HEK293 (cell line): ENCODE measurements around the gene CADM1.

Experiments used
- CTCF ChIA-PET: fragments of 350-600 bp; formaldehyde crosslinking; extraction: SDS; loops from one replicate; lab custom pipeline; 2021; ENCODE audit warnings: antibody characterized with exemption; lab: Yijun Ruan, JAX
- POLR2A ChIA-PET: fragments of 300-600 bp; formaldehyde crosslinking; extraction: SDS; loops from one replicate; lab custom pipeline; 2020; ENCODE audit warnings: antibody characterized with exemption, inconsistent platforms; lab: Yijun Ruan, JAX
- H3K27ac ChIP-seq: fragments of 200-500 bp; sonication (Bioruptor generic); 2 replicates; pipeline ENCODE4 v1.5.1; 2014; ENCODE audit warnings: low read depth, low read length, control low read depth, inconsistent platforms; ENCODE audit errors: extremely low read depth
- H3K36me3 ChIP-seq, 2 experiments: fragments of 200-500 bp in 1 of 2; sonication (Bioruptor generic) in 1 of 2; 1 replicate in 1 of 2; 2 replicates in 1 of 2; pipeline ENCODE4 v1.5.1; 2014 to 2017; ENCODE audit warnings: inconsistent platforms in 2 of 2, low read length in 2 of 2; ENCODE audit not compliant: control insufficient read depth in 2 of 2, insufficient read depth in 1 of 2
- H3K4me1 ChIP-seq: fragments of 200-500 bp; sonication (Bioruptor generic); 2 replicates; pipeline ENCODE4 v1.5.1; 2014; ENCODE audit warnings: mild to moderate bottlenecking, low read length, inconsistent platforms; ENCODE audit not compliant: control insufficient read depth, insufficient read depth
- H3K4me3 ChIP-seq: 2 replicates; pipeline ENCODE4 v1.5.1; 2011; ENCODE audit warnings: low read depth, mild to moderate bottlenecking, control low read depth, low read length, moderate library complexity
- H3K9me3 ChIP-seq: fragments of 200-500 bp; sonication (Bioruptor generic); 2 replicates; pipeline ENCODE4 v1.5.1; 2014; ENCODE audit warnings: low read depth, low read length, inconsistent platforms; ENCODE audit not compliant: control insufficient read depth, insufficient read depth
- GLI4 ChIP-seq: fragments of 450-650 bp; formaldehyde crosslinking; IDR thresholded peaks from 2 replicates; pipeline ENCODE4 v1.5.1; 2016; ENCODE audit warnings: missing biosample characterization, missing genetic modification characterization
- KLF17 ChIP-seq: fragments of 450-650 bp; formaldehyde crosslinking; IDR thresholded peaks from 2 replicates; pipeline ENCODE4 v1.5.1; 2016; ENCODE audit warnings: missing biosample characterization, missing genetic modification characterization
- KLF9 ChIP-seq: fragments of 450-650 bp; formaldehyde crosslinking; IDR thresholded peaks from 2 replicates; pipeline ENCODE4 v1.5.1; 2016; ENCODE audit warnings: missing biosample characterization, missing genetic modification characterization, low read depth
- SALL2 ChIP-seq: fragments of 450-650 bp; formaldehyde crosslinking; IDR thresholded peaks from 2 replicates; pipeline ENCODE4 v1.5.0; 2017; ENCODE audit warnings: missing biosample characterization, mild to moderate bottlenecking, missing genetic modification characterization, borderline replicate concordance
- TRIM28 ChIP-seq: IDR thresholded peaks from 2 replicates; pipeline ENCODE4 v1.6.1; 2011; ENCODE audit warnings: low read length, control low read depth, borderline replicate concordance
- WT1 ChIP-seq: fragments of 450-650 bp; formaldehyde crosslinking; IDR thresholded peaks from 2 replicates; pipeline ENCODE4 v1.5.1; 2016; ENCODE audit warnings: missing biosample characterization, missing genetic modification characterization
- ZBTB21 ChIP-seq: fragments of 450-650 bp; formaldehyde crosslinking; IDR thresholded peaks from 2 replicates; pipeline ENCODE4 v1.5.1; 2017; ENCODE audit warnings: missing biosample characterization, missing genetic modification characterization
- ZNF133 ChIP-seq: fragments of 450-650 bp; formaldehyde crosslinking; IDR thresholded peaks from 2 replicates; pipeline ENCODE4 v1.5.1; 2016; ENCODE audit warnings: missing biosample characterization, missing genetic modification characterization
- ZNF148 ChIP-seq: fragments of 450-650 bp; formaldehyde crosslinking; IDR thresholded peaks from 2 replicates; pipeline ENCODE4 v1.5.0; 2017; ENCODE audit warnings: missing biosample characterization, missing genetic modification characterization, borderline replicate concordance
- ZNF202 ChIP-seq: fragments of 450-650 bp; formaldehyde crosslinking; IDR thresholded peaks from 2 replicates; pipeline ENCODE4 v1.5.1; 2016; ENCODE audit warnings: missing biosample characterization, missing genetic modification characterization, borderline replicate concordance
- ZNF23 ChIP-seq: fragments of 450-650 bp; formaldehyde crosslinking; IDR thresholded peaks from 2 replicates; pipeline ENCODE4 v1.5.1; 2016; ENCODE audit warnings: missing biosample characterization, missing genetic modification characterization, borderline replicate concordance
- ZNF266 ChIP-seq: fragments of 450-650 bp; formaldehyde crosslinking; IDR thresholded peaks from 2 replicates; pipeline ENCODE4 v1.5.1; 2016; ENCODE audit warnings: missing biosample characterization, missing genetic modification characterization, low read depth
- ZNF354C ChIP-seq: fragments of 450-650 bp; formaldehyde crosslinking; IDR thresholded peaks from 2 replicates; pipeline ENCODE4 v1.5.1; 2016; ENCODE audit warnings: missing biosample characterization, missing genetic modification characterization, low read depth, borderline replicate concordance
- ZNF366 ChIP-seq: fragments of 450-650 bp; formaldehyde crosslinking; conservative IDR thresholded peaks from 2 replicates; pipeline ENCODE4 v1.5.1; 2016; ENCODE audit warnings: missing biosample characterization, missing genetic modification characterization
- ZNF433 ChIP-seq: fragments of 450-650 bp; formaldehyde crosslinking; IDR thresholded peaks from 2 replicates; pipeline ENCODE4 v1.5.1; 2016; ENCODE audit warnings: missing biosample characterization, missing genetic modification characterization, low read depth
- ZNF530 ChIP-seq: fragments of 450-650 bp; formaldehyde crosslinking; IDR thresholded peaks from 2 replicates; pipeline ENCODE4 v1.5.1; 2016; ENCODE audit warnings: low read depth, missing biosample characterization, missing genetic modification characterization
- ZNF555 ChIP-seq: fragments of 450-650 bp; formaldehyde crosslinking; conservative IDR thresholded peaks from 2 replicates; pipeline ENCODE4 v1.5.1; 2017; ENCODE audit warnings: missing biosample characterization, mild to moderate bottlenecking, missing genetic modification characterization, inconsistent platforms
- ZNF571 ChIP-seq: fragments of 450-650 bp; formaldehyde crosslinking; IDR thresholded peaks from 2 replicates; pipeline ENCODE4 v1.5.0; 2017; ENCODE audit warnings: missing biosample characterization, missing genetic modification characterization
- ZNF629 ChIP-seq: fragments of 450-650 bp; formaldehyde crosslinking; IDR thresholded peaks from 2 replicates; pipeline ENCODE4 v1.5.1; 2017; ENCODE audit warnings: missing biosample characterization, missing genetic modification characterization
- ZNF704 ChIP-seq: fragments of 450-650 bp; formaldehyde crosslinking; IDR thresholded peaks from 2 replicates; pipeline ENCODE4 v1.5.1; 2016; ENCODE audit warnings: missing biosample characterization, missing genetic modification characterization
- ZSCAN16 ChIP-seq: fragments of 450-650 bp; formaldehyde crosslinking; IDR thresholded peaks from 2 replicates; pipeline ENCODE4 v1.5.1; 2016; ENCODE audit warnings: missing biosample characterization, missing genetic modification characterization
- TF ChIP-seq, protein P1 (sequence below): fragments of 450-650 bp; formaldehyde crosslinking; IDR thresholded peaks from 2 replicates; pipeline ENCODE4 v1.5.1; 2016; ENCODE audit warnings: missing biosample characterization, missing genetic modification characterization
- TF ChIP-seq, protein P2 (sequence below): fragments of 450-650 bp; formaldehyde crosslinking; IDR thresholded peaks from 2 replicates; pipeline ENCODE4 v1.5.1; 2016; ENCODE audit warnings: missing biosample characterization, missing genetic modification characterization

CADM1 gene

DNA sequence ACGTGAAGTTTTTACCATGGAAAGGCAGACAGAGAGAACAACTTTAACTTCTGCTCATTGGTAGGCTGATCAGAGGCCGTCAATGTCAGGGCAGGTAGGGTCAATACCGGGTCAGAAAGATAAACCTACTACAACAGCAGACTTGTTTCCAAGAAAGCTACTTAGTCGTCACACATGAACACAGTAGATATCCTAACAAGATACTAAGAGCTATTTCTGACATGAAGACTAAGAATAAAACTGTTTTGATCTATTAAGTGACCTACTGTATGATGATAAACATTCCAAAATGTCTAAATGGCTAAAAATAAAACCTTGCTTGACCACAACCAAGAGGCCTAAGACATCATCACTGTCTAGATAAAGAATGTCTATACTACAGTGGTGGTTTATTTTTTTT lies 231.3 kb downstream of the CADM1 start:
- Histone ChIP-seq H3K4me1 (no peaks in the 10 kb centered on the region), H3K36me3 (no peaks in the 10 kb centered on the region), H3K27ac (no peak overlapping the region), H3K4me3 (no peak overlapping the region), H3K9me3 (no peaks in the 10 kb centered on the region)
- ChIA-PET CTCF (interaction anchor here (0.7 kb wide), 1 partner anchor 66 kb away, joined by 4 read pairs; no protein-coding TSS in a partner anchor), POLR2A (no interaction called here)
- TF ChIP-seq ZNF23 (tag by site-specific recombination) (no peak), ZNF555 (tag by site-specific recombination) (no peak), KLF17 (tag by site-specific recombination) (no peak), ZSCAN16 (tag by site-specific recombination) (no peak), WT1 (tag by site-specific recombination) (no peak), ZNF148 (tag by site-specific recombination) (no peak), ZNF133 (tag by site-specific recombination) (no peak), ZNF433 (tag by site-specific recombination) (no peak), ZNF354C (no peak), ZNF266 (tag by site-specific recombination) (no peak)
- TF ChIP-seq, protein P1, sequence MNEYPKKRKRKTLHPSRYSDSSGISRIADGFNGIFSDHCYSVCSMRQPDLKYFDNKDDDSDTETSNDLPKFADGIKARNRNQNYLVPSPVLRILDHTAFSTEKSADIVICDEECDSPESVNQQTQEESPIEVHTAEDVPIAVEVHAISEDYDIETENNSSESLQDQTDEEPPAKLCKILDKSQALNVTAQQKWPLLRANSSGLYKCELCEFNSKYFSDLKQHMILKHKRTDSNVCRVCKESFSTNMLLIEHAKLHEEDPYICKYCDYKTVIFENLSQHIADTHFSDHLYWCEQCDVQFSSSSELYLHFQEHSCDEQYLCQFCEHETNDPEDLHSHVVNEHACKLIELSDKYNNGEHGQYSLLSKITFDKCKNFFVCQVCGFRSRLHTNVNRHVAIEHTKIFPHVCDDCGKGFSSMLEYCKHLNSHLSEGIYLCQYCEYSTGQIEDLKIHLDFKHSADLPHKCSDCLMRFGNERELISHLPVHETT (tag by site-specific recombination) = no peak
- TF ChIP-seq, protein P2, sequence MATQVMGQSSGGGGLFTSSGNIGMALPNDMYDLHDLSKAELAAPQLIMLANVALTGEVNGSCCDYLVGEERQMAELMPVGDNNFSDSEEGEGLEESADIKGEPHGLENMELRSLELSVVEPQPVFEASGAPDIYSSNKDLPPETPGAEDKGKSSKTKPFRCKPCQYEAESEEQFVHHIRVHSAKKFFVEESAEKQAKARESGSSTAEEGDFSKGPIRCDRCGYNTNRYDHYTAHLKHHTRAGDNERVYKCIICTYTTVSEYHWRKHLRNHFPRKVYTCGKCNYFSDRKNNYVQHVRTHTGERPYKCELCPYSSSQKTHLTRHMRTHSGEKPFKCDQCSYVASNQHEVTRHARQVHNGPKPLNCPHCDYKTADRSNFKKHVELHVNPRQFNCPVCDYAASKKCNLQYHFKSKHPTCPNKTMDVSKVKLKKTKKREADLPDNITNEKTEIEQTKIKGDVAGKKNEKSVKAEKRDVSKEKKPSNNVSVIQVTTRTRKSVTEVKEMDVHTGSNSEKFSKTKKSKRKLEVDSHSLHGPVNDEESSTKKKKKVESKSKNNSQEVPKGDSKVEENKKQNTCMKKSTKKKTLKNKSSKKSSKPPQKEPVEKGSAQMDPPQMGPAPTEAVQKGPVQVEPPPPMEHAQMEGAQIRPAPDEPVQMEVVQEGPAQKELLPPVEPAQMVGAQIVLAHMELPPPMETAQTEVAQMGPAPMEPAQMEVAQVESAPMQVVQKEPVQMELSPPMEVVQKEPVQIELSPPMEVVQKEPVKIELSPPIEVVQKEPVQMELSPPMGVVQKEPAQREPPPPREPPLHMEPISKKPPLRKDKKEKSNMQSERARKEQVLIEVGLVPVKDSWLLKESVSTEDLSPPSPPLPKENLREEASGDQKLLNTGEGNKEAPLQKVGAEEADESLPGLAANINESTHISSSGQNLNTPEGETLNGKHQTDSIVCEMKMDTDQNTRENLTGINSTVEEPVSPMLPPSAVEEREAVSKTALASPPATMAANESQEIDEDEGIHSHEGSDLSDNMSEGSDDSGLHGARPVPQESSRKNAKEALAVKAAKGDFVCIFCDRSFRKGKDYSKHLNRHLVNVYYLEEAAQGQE = no peak

GRCh38 chr11:115271643-115272042 lies 232.6 kb downstream of the CADM1 start:
- ChIA-PET CTCF (interaction anchor here (0.5 kb wide), 1 partner anchor 551 kb away, joined by 3 read pairs; no protein-coding TSS in a partner anchor), POLR2A (no interaction called here)
- Histone ChIP-seq H3K4me1 (no peaks in the 10 kb centered on the region), H3K4me3 (no peak overlapping the region), H3K36me3 (no peaks in the 10 kb centered on the region), H3K9me3 (no peaks in the 10 kb centered on the region), H3K27ac (no peak overlapping the region)
- TF ChIP-seq ZNF704 (tag by site-specific recombination) (no peak), ZBTB21 (tag by site-specific recombination) (no peak), ZNF366 (tag by site-specific recombination) (no peak), ZNF530 (no peak), GLI4 (tag by site-specific recombination) (no peak), TRIM28 (no peak), KLF9 (no peak), SALL2 (tag by site-specific recombination) (no peak), ZNF629 (no peak), ZNF202 (tag by site-specific recombination) (no peak), ZNF571 (tag by site-specific recombination) (no peak)
- TF ChIP-seq, protein P2 = no peak
